Naive thymus-derived CD8-positive, alpha-beta T cell (primary cell): ENCODE data around the gene MITF. TPM values are rescaled to one million over a fixed set of nuclear protein-coding genes. Genes with fewer than 3 reads are reported as not detected.
A peak's percentile ranks its signal among the peaks of the same experiment; 100 is the strongest.

Source experiments
- ATAC-seq, 2 donors: fragments of 150-1000 bp; cut with Tn5 transposase in 1 of 2; sonication (Bioruptor Pico), chemical (Tn5 transposase) in 1 of 2; 1 replicate in 1 of 2; 2 replicates in 1 of 2; pipeline ENCODE4 v1.10.0; 2021; ENCODE audit warnings: mild to moderate bottlenecking in 2 of 2, moderate library complexity in 2 of 2
- POLR2A ChIA-PET: fragments of 350-600 bp; sonication (Branson Sonifier 250); formaldehyde crosslinking; loops from one replicate; lab custom pipeline; 2021; ENCODE audit warnings: antibody characterized with exemption; lab: Charles Lee
- DNase-seq, 10 donors: peaks; one replicate each; pipeline versions ENCODE4 v3.0.0 to v3.0.0-alpha.2; 2020 to 2022
- H3K27ac Mint-ChIP-seq, 10 donors: one replicate each; pipeline ENCODE4 v1.8.0; 2020 to 2022; ENCODE audit warnings: mild to moderate bottlenecking in 10 of 10, mixed read lengths in 10 of 10, moderate library complexity in 4 of 10, inconsistent platforms in 1 of 10
- H3K27me3 Mint-ChIP-seq, 5 donors: one replicate each; pipeline ENCODE4 v1.8.0; 2021 to 2022; ENCODE audit warnings: mixed read lengths in 5 of 5
- H3K36me3 Mint-ChIP-seq, 3 donors: one replicate each; pipeline ENCODE4 v1.8.0; 2020 to 2022; ENCODE audit warnings: mixed read lengths in 3 of 3, mild to moderate bottlenecking in 2 of 3, inconsistent platforms in 1 of 3
- H3K4me1 Mint-ChIP-seq, 4 donors: one replicate each; pipeline ENCODE4 v1.8.0; 2021 to 2022; ENCODE audit warnings: mixed read lengths in 4 of 4
- H3K4me3 Mint-ChIP-seq, 10 donors: one replicate each; pipeline ENCODE4 v1.8.0; 2020 to 2022; ENCODE audit warnings: mild to moderate bottlenecking in 10 of 10, mixed read lengths in 10 of 10, moderate library complexity in 6 of 10, inconsistent platforms in 1 of 10
- H3K9me3 Mint-ChIP-seq, 9 donors: one replicate each; pipeline ENCODE4 v1.8.0; 2020 to 2022; ENCODE audit warnings: mixed read lengths in 9 of 9, mild to moderate bottlenecking in 3 of 9, inconsistent platforms in 1 of 9, moderate library complexity in 1 of 9
- polyA plus RNA-seq, 3 donors: library from polyadenylated mRNA; unstranded; fragments of 300-500 nt; fragmentation: Illumina TruSeq; gene quantifications; one replicate each; pipeline ENCODE4 v1.2.3, GENCODE V29; 2021
- total RNA-seq, 8 experiments: library from RNA in 2 of 8; stranded (reverse) in 2 of 8; gene quantifications; one replicate each; pipeline ENCODE4 v1.2.3 and lab custom pipeline; 2021 to 2026

Gene MITF
- total and polyA plus RNA-seq, 5 experiments from 2014 or later, result 0.23 to 0.33 TPM; not detected in 3

GRCh38 chr3:69737392-69737791 is 1.9 kb upstream of the MITF start:
- Mint-ChIP-seq H3K36me3 (peaks cover 0 to 2% (median 0%) of the 10 kb centered on the region in 3 donors), H3K4me1 (peaks cover 8 to 14% (median 11%) of the 10 kb centered on the region in 4 donors), H3K4me3 (no peak overlapping the region), H3K27ac (no peak overlapping the region), H3K27me3 (peaks cover 18 to 54% (median 39%) of the 10 kb centered on the region in 5 donors), H3K9me3 (peaks cover 0 to 2% (median 0%) of the 10 kb centered on the region in 9 donors)
- DNase-seq, result no peak
- POLR2A ChIA-PET, result no interaction called here
- ATAC-seq, result no peak

GRCh38 chr3:69738315-69738714 is 949 bp upstream of the MITF start:
- POLR2A ChIA-PET, result no interaction called here
- Mint-ChIP-seq H3K27me3 (peaks cover 22 to 63% (median 40%) of the 10 kb centered on the region in 5 donors), H3K36me3 (peaks cover 0 to 2% (median 0%) of the 10 kb centered on the region in 3 donors)

GRCh38 chr3:69738859-69739203 is 433 bp upstream of the MITF start:
- no peak overlapping the region for H3K27ac Mint-ChIP-seq
- POLR2A ChIA-PET, result no interaction called here
- peaks cover 0 to 2% (median 0%) of the 10 kb centered on the region in 9 donors for H3K9me3 Mint-ChIP-seq
- H3K36me3 Mint-ChIP-seq, result peaks cover 0 to 2% (median 0%) of the 10 kb centered on the region in 3 donors
- ATAC-seq (no peak), DNase-seq (no peak)
- peaks cover 8 to 14% (median 11%) of the 10 kb centered on the region in 4 donors for H3K4me1 Mint-ChIP-seq
- H3K4me3 Mint-ChIP-seq, result peak overlapping the region in 9 of 10 donors; percentile 7 to 73 (median 55)
- peaks cover 25 to 69% (median 42%) of the 10 kb centered on the region in 5 donors for H3K27me3 Mint-ChIP-seq

More at GRCh38 chr3:69738315-69738714, 949 bp upstream of the MITF start:
- no peak for ATAC-seq
- no peak for DNase-seq
- peaks cover 8 to 14% (median 11%) of the 10 kb centered on the region in 4 donors for H3K4me1 Mint-ChIP-seq
- H3K9me3 Mint-ChIP-seq, result peaks cover 0 to 2% (median 0%) of the 10 kb centered on the region in 9 donors
- peak overlapping the region in 5 of 10 donors; percentile 12 to 73 (median 36) for H3K4me3 Mint-ChIP-seq
- no peak overlapping the region for H3K27ac Mint-ChIP-seq

DNA sequence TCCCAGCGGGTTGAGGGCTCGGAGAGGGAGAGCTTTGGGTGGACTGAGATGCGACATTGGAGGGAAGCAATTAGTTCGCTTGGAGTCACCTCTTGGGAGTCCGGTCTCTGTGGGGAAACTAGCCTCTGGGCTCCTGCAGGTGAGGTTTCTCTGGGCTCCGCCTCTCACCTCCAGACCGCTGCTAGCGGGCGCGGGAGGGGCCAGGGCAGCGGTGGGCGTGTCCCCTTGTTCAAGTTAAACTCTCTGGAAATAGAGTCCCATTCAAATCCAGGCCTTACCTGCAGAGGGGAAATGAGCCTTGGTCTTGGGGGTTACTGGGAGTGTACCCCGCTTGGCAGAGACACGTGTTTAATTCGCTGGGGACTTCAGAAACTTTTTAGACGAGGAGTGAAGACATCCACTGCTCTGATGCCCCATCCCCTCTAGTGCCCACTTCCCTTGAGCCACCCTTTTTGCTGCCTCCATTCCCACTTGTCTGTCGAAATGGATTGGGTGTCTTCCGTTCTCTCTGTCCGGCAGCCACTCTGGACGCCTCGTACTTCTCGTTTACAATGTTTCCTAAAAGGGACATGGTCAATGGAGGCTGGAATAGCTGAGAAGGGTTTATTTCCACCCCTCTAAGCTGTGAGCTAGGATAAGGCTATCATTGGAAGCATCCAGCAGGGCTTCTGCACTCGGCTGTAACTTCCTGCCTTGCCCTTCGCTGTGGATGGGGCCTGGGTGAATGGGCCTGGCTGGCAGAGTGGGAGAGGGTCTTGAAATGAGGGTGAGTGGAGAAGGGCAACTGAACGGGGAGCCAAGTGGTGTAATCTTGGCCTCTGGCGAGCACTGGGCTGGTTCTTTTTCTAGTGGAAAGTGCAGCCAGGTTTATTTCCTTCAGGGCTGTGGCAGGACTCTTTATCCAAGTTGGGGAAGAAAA is 1.1 kb downstream of the MITF start:
- POLR2A ChIA-PET, result no interaction called here
- H3K9me3 Mint-ChIP-seq, result peaks cover 0 to 2% (median 0%) of the 10 kb centered on the region in 9 donors
- peak overlapping the region in 4 of 10 donors; percentile 18 to 46 (median 40) for H3K4me3 Mint-ChIP-seq

DNA sequence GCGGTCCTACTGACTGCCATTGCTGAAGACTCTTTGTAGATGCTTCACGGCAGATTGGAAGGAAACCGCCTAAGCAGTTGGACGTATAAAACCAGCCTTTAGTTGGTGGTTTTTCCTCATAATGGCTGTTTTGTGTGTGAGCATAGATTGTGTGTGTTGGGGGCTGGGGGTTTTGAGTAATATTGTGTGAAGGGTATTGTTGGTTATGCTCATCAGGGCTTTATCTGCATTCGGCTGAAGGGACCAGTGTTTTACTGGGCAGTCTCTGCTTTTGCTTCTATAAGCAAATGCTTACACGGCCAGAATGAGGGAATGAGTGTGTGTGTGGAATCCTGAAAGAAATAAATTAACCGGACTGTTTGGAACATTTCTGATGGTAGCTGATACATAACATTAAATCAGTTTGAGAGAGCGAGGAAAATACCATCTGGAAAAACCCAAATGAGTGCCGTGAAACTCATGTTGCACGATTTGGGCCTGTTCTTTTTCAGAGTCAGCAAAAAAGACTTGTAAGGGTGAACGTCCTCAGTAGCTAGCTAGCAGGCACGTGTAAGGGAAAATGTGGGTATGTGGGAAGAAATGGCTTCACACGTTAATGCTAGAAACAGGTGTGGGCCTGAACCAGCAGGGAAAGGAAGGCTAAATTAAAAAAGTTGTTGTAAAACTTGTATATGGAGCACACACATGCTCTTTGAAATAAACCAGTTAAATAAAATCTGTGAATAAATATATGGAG is 1.9 kb downstream of the MITF start:
- Mint-ChIP-seq H3K4me3 (peak overlapping the region in 1 of 10 donors; percentile 1), H3K27ac (no peak overlapping the region), H3K9me3 (no peaks in the 10 kb centered on the region), H3K36me3 (peaks cover 0 to 2% (median 0%) of the 10 kb centered on the region in 3 donors), H3K4me1 (peaks cover 10 to 14% (median 12%) of the 10 kb centered on the region in 4 donors), H3K27me3 (peaks cover 25 to 76% (median 37%) of the 10 kb centered on the region in 5 donors)
- ATAC-seq, result no peak
- POLR2A ChIA-PET, result no interaction called here
- no peak for DNase-seq

More for the DNA sequence above, 1.1 kb downstream of the MITF start:
- Mint-ChIP-seq H3K4me1 (peaks cover 8 to 14% (median 12%) of the 10 kb centered on the region in 4 donors), H3K27ac (no peak overlapping the region), H3K27me3 (peaks cover 25 to 76% (median 40%) of the 10 kb centered on the region in 5 donors), H3K36me3 (peaks cover 0 to 2% (median 0%) of the 10 kb centered on the region in 3 donors)
- ATAC-seq (no peak), DNase-seq (no peak)

GRCh38 chr3:69742391-69742790 is 3.1 kb downstream of the MITF start:
- no peaks in the 10 kb centered on the region for H3K9me3 Mint-ChIP-seq
- H3K27me3 Mint-ChIP-seq, result peaks cover 22 to 66% (median 34%) of the 10 kb centered on the region in 5 donors
- peaks cover 0 to 2% (median 0%) of the 10 kb centered on the region in 3 donors for H3K36me3 Mint-ChIP-seq
- no peak overlapping the region for H3K4me3 Mint-ChIP-seq
- no peak for DNase-seq
- peaks cover 10 to 14% (median 12%) of the 10 kb centered on the region in 4 donors for H3K4me1 Mint-ChIP-seq
- no peak overlapping the region for H3K27ac Mint-ChIP-seq
- POLR2A ChIA-PET, result no interaction called here
- no peak for ATAC-seq

- no peak overlapping the region for H3K4me3 Mint-ChIP-seq
- H3K9me3 Mint-ChIP-seq, result peaks cover 0 to 2% (median 0%) of the 10 kb centered on the region in 9 donors
- H3K27me3 Mint-ChIP-seq, result peaks cover 12 to 48% (median 27%) of the 10 kb centered on the region in 5 donors
- no peak overlapping the region for H3K27ac Mint-ChIP-seq
- DNase-seq (no peak), ATAC-seq (no peak)
- H3K4me1 Mint-ChIP-seq, result peaks cover 6 to 23% (median 14%) of the 10 kb centered on the region in 4 donors
- POLR2A ChIA-PET, result no interaction called here
- peaks cover 0 to 2% (median 0%) of the 10 kb centered on the region in 3 donors for H3K36me3 Mint-ChIP-seq
Observed at GRCh38 chr3:69743975-69744906, 5.0 kb downstream of the MITF start.

GRCh38 chr3:69745505-69745904 is 6.2 kb downstream of the MITF start:
- Mint-ChIP-seq H3K4me1 (peaks cover 4 to 18% (median 12%) of the 10 kb centered on the region in 4 donors), H3K9me3 (peaks cover 0 to 2% (median 0%) of the 10 kb centered on the region in 9 donors), H3K4me3 (no peak overlapping the region), H3K27ac (no peak overlapping the region), H3K36me3 (peaks cover 0 to 2% (median 0%) of the 10 kb centered on the region in 3 donors), H3K27me3 (peaks cover 11 to 41% (median 22%) of the 10 kb centered on the region in 5 donors)
- POLR2A ChIA-PET, result no interaction called here
- ATAC-seq (no peak), DNase-seq (no peak)

DNA sequence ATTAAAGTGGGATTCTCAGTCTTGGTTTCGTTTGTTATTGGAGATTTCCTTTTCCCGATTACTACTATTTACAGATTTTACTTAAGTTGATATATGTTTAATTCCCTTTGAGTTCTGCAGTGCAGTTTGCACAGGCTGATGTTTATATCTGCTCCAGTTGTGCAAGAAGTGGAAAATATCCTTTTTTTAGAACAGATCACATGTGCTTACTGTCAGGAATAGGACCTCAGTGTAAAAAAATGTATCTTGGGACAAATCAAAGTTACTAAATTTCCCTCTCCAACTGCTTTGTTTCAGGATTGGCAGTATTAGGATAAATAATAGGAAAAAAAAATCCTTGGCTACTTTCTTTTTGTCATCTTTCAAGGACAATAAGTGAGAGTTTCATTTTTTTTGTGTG is 6.9 kb downstream of the MITF start:
- no peak for ATAC-seq
- Mint-ChIP-seq H3K4me1 (peaks cover 0 to 15% (median 10%) of the 10 kb centered on the region in 4 donors), H3K4me3 (no peak overlapping the region), H3K9me3 (peaks cover 0 to 3% (median 0%) of the 10 kb centered on the region in 9 donors), H3K36me3 (peaks cover 0 to 2% (median 0%) of the 10 kb centered on the region in 3 donors), H3K27me3 (peaks cover 9 to 35% (median 16%) of the 10 kb centered on the region in 5 donors), H3K27ac (no peak overlapping the region)
- DNase-seq, result no peak
- POLR2A ChIA-PET, result no interaction called here

DNA sequence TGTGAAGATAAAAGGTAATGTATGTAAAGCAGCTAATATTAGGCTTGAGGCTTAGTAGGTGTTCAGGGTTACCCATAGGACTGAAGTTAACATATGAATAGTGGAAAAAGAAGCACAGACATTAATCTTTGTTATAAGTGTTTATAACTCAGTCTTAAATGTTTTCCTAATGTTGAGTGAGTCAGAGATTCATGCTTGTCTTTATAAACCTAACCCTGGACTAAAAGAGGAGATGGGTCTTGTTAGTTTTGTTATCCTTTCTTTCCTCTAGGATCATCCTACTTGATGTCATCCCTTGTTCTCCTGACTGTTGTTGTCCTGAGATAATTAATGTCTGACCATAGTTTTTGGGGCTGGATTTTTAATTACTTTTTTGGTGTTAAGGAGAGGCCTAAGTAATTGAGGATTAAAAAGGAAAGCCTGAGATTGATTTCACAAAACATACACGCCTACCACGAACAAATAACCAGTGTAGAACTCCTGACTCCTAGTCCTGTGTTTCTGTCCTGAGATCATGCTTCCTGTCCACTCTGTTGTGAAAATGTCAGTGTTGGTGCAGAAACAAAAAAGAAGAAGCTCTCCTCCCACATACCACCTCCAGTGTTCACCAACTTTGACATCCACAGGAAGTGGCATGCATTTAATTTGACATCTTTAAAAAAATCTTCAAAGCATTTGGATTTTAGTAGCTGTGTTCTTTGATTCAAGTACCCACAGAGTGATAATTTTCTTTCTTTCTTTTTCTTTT is 8.4 kb downstream of the MITF start:
- POLR2A ChIA-PET, result no interaction called here
- peak overlapping the region in 2 of 10 donors; percentile 3 to 29 for H3K27ac Mint-ChIP-seq
- ATAC-seq, result peak in 1 of 2 donors; percentile 22
- H3K9me3 Mint-ChIP-seq, result peaks cover 0 to 12% (median 0%) of the 10 kb centered on the region in 9 donors
- H3K36me3 Mint-ChIP-seq, result peaks cover 0 to 7% (median 0%) of the 10 kb centered on the region in 3 donors
- H3K4me3 Mint-ChIP-seq, result peak overlapping the region in 1 of 10 donors; percentile 19
- peak in 2 of 10 donors; percentile 10 to 23 for DNase-seq
- H3K27me3 Mint-ChIP-seq, result peaks cover 0 to 19% (median 5%) of the 10 kb centered on the region in 5 donors
- H3K4me1 Mint-ChIP-seq, result peaks cover 0 to 15% (median 9%) of the 10 kb centered on the region in 4 donors

GRCh38 chr3:69748503-69748902 is 9.2 kb downstream of the MITF start:
- DNase-seq (no peak), ATAC-seq (no peak)
- peaks cover 0 to 7% (median 2%) of the 10 kb centered on the region in 3 donors for H3K36me3 Mint-ChIP-seq
- H3K27ac Mint-ChIP-seq, result peak overlapping the region in 1 of 10 donors; percentile 29
- peaks cover 0 to 11% (median 1%) of the 10 kb centered on the region in 5 donors for H3K27me3 Mint-ChIP-seq
- peaks cover 0 to 14% (median 0%) of the 10 kb centered on the region in 9 donors for H3K9me3 Mint-ChIP-seq
- POLR2A ChIA-PET, result no interaction called here
- H3K4me1 Mint-ChIP-seq, result peaks cover 0 to 15% (median 9%) of the 10 kb centered on the region in 4 donors
- H3K4me3 Mint-ChIP-seq, result peak overlapping the region in 1 of 10 donors; percentile 19
